ENCODE data around the gene TMEM17. TPM values are rescaled to one million over a fixed set of nuclear protein-coding genes. Genes with fewer than 3 reads are reported as not detected.

The TMEM17 gene
- total RNA-seq, 1 experiment from 2014 or later, result 3.2 TPM

GRCh38 chr2:62465741-62466502, 40.1 kb downstream of the TMEM17 start:
- Histone ChIP-seq H3K9me3 (ENCODE audit: control insufficient read depth in 1 of 2, insufficient read depth in 1 of 2, low read depth in 1 of 2, low read length in 2 of 2) (no peaks in the 10 kb centered on the region), H3K4me1 (ENCODE audit: control insufficient read depth in 1 of 2, insufficient read depth in 2 of 2, low read length in 2 of 2) (peaks cover 37 to 61% of the 10 kb centered on the region in 2 experiments), H3K79me2 (ENCODE audit: insufficient read depth, low read length) (no peaks in the 10 kb centered on the region), H3K4me2 (ENCODE audit: low read length) (no peak overlapping the region), H3K9me2 (ENCODE audit: insufficient read depth) (no peaks in the 10 kb centered on the region; the same call in 1 of the 2 replicates), H3K36me3 (ENCODE audit: control insufficient read depth in 1 of 2, insufficient read depth in 2 of 2, low read length in 2 of 2) (no peaks in the 10 kb centered on the region), H4K20me1 (ENCODE audit: insufficient read depth) (no peaks in the 10 kb centered on the region), H3K27me3 (ENCODE audit: insufficient read depth, low read length) (no peaks in the 10 kb centered on the region), H3K4me3 (replicated peaks in 1 of 2; ENCODE audit: low read depth in 1 of 2, low read length in 2 of 2) (no peak overlapping the region), H3K9ac (ENCODE audit: low read length) (no peak overlapping the region), H3K27ac (ENCODE audit: low read depth, low read length) (peak overlapping the region; percentile 74; the same call in 1 of the 2 replicates), H2AFZ (ENCODE audit: low read depth, low read length, poor library complexity, severe bottlenecking) (no peak overlapping the region)
- RAD21 ChIA-PET (ENCODE audit: low non-redundant PET in 1 of 2, low total read pairs in 2 of 2, uncharacterized antibody in 2 of 2, unreplicated experiment in 2 of 2), result no interaction called here
- ATAC-seq (no peak), DNase-seq (ENCODE audit: low read depth, low spot score) (no peak)
- no TSS peak for BruUV-seq (replicated peaks)
- intact Hi-C loops (cut with micrococcal nuclease), result no loop called here
- POLR2A ChIA-PET, result interaction anchor here (0.7 to 1.2 kb wide), 3 partner anchors 12 to 112 kb away, joined by 3 to 5 read pairs (median 3); partner anchors contain the start of gene TMEM17
- TF ChIP-seq ZFX (IDR thresholded peaks at IDR 0.05) (no peak), ATF3 (IDR thresholded peaks at IDR 0.05) (no peak), ELF1 (IDR thresholded peaks at IDR 0.05; ENCODE audit: borderline replicate concordance, low read depth) (no peak), JUND (IDR thresholded peaks at IDR 0.05) (no peak), CTCF (IDR thresholded peaks at IDR 0.05 in 2 of 3, conservative IDR thresholded peaks at IDR 0.05 in 1 of 3; ENCODE audit: borderline replicate concordance in 1 of 3, insufficient read depth in 1 of 3, low read depth in 2 of 3, low read length in 2 of 3) (no peak), REST (IDR thresholded peaks at IDR 0.05; ENCODE audit: low read depth) (no peak), CEBPB (IDR thresholded peaks at IDR 0.05; ENCODE audit: low read depth) (no peak), POLR2AphosphoS5 (IDR thresholded peaks at IDR 0.05; ENCODE audit: low read depth, low read length) (no peak), ZBTB33 (IDR thresholded peaks at IDR 0.05; ENCODE audit: extremely low read depth, insufficient replicate concordance, low read length) (no peak), EGR1 (IDR thresholded peaks at IDR 0.05; ENCODE audit: low read depth) (no peak), ZNF274 (IDR thresholded peaks at IDR 0.05; ENCODE audit: low read depth, low read length) (no peak), SP1 (IDR thresholded peaks at IDR 0.05; ENCODE audit: low read depth) (no peak), RAD21 (IDR thresholded peaks at IDR 0.05; ENCODE audit: low read depth) (no peak), YY1 (IDR thresholded peaks at IDR 0.05; ENCODE audit: extremely low read depth, insufficient replicate concordance, low read depth, low read length) (no peak), SIN3A (IDR thresholded peaks at IDR 0.05; ENCODE audit: low read depth) (no peak), TCF7L2 (IDR thresholded peaks at IDR 0.05; ENCODE audit: borderline replicate concordance, extremely low read depth, insufficient read depth, insufficient read length) (no peak), CBX3 (IDR thresholded peaks at IDR 0.05; ENCODE audit: low read depth) (no peak)
- CTCF ChIA-PET, result interaction anchor here (1.8 kb wide), 1 partner anchor 9 kb away, joined by 4 read pairs; no protein-coding TSS in a partner anchor
